Measurements from ENCODE around the gene USP51.
"Not testable (repeated sequence)": the region's sequence is repeated elsewhere in the genome, so short reads cannot be mapped to it uniquely, and the experiment has no call there.

- TF ChIP-seq CTCF (IDR thresholded peaks at IDR 0.05; ENCODE audit: insufficient read depth, low read length, poor library complexity, severe bottlenecking); EZH2phosphoT487 (conservative IDR thresholded peaks at IDR 0.05; ENCODE audit: low read length): not testable (repeated sequence)
These were observed 17.4 kb upstream of the USP51 start for GRCh38 chrX:55507010-55507409.
